Activated CD4-positive, alpha-beta T cell treated with anti-CD3 and anti-CD28 coated beads for 4 hours (primary cell): ENCODE data around the gene ALG12.

ENCODE experiments used
- DNase-seq, 2 donors: peaks; one replicate each; pipeline ENCODE4 v3.0.0-alpha.2; 2020

The ALG12 gene

GRCh38 chr22:49929994-49930575 lies 11.8 kb upstream of the ALG12 start:
- no peak for DNase-seq

- peak; percentile 78 to 79 for DNase-seq
Observed at GRCh38 chr22:49929211-49929979, 11.2 kb upstream of the ALG12 start.

- DNase-seq: no peak
Observed at GRCh38 chr22:49928555-49929210, 10.4 kb upstream of the ALG12 start.

- no peak for DNase-seq
Observed at GRCh38 chr22:49928185-49928495, 9.9 kb upstream of the ALG12 start.

GRCh38 chr22:49927483-49928184 lies 9.4 kb upstream of the ALG12 start:
- no peak for DNase-seq

GRCh38 chr22:49926916-49927315 lies 8.7 kb upstream of the ALG12 start:
- DNase-seq: no peak

- peak; percentile 75 to 81 for DNase-seq
Observed at GRCh38 chr22:49925525-49926128, 7.4 kb upstream of the ALG12 start.

GRCh38 chr22:49924113-49924833 lies 6.0 kb upstream of the ALG12 start:
- DNase-seq: no peak

- no peak for DNase-seq
Observed at GRCh38 chr22:49923445-49923844, 5.2 kb upstream of the ALG12 start.

GRCh38 chr22:49922926-49923325 lies 4.7 kb upstream of the ALG12 start:
- no peak for DNase-seq

GRCh38 chr22:49922484-49922883 lies 4.2 kb upstream of the ALG12 start:
- no peak for DNase-seq

- no peak for DNase-seq
Observed at GRCh38 chr22:49921508-49922278, 3.5 kb upstream of the ALG12 start.

GRCh38 chr22:49920859-49921258 lies 2.6 kb upstream of the ALG12 start:
- no peak for DNase-seq

- no peak for DNase-seq
Observed at GRCh38 chr22:49918911-49919881, 958 bp upstream of the ALG12 start.

GRCh38 chr22:49916831-49917230 lies 1.4 kb downstream of the ALG12 start:
- DNase-seq: no peak

GRCh38 chr22:49915610-49916009 lies 2.6 kb downstream of the ALG12 start:
- no peak for DNase-seq

- DNase-seq: no peak
Observed at GRCh38 chr22:49914256-49914655, 4.0 kb downstream of the ALG12 start.

- DNase-seq: no peak
Observed at GRCh38 chr22:49913446-49913845, 4.8 kb downstream of the ALG12 start.

GRCh38 chr22:49913026-49913425 lies 5.2 kb downstream of the ALG12 start:
- DNase-seq: no peak

- no peak for DNase-seq
Observed at GRCh38 chr22:49911881-49912625, 6.2 kb downstream of the ALG12 start.
